H9 (cell line): Measurements from ENCODE around the gene DCLRE1B. TPM values are rescaled to one million over a fixed set of nuclear protein-coding genes. Genes with fewer than 3 reads are reported as not detected.

Experiments used
- DNase-seq: peaks from one replicate; pipeline ENCODE4 v3.0.0-alpha.2; 2017
- H2AFZ ChIP-seq: one replicate; pipeline ENCODE4 v1.6.1; 2013; ENCODE audit warnings: mild to moderate bottlenecking, low read length, control low read depth, moderate library complexity
- H2AK5ac ChIP-seq: 2 replicates; pipeline ENCODE4 v1.6.1; 2013; ENCODE audit warnings: low read length, control low read depth, mixed read lengths; ENCODE audit not compliant: insufficient read length
- H2BK120ac ChIP-seq: one replicate; pipeline ENCODE4 v1.6.1; 2013; ENCODE audit warnings: low read depth, mild to moderate bottlenecking, low read length, control low read depth, inconsistent platforms; ENCODE audit not compliant: poor library complexity, severe bottlenecking
- H2BK12ac ChIP-seq: 2 replicates; pipeline ENCODE4 v1.6.1; 2013; ENCODE audit warnings: low read length, control low read depth, mixed read lengths, low read depth; ENCODE audit not compliant: insufficient read length
- H2BK15ac ChIP-seq: 2 replicates; pipeline ENCODE4 v1.6.1; 2013; ENCODE audit warnings: low read depth, low read length, control low read depth
- H2BK20ac ChIP-seq: one replicate; pipeline ENCODE4 v1.6.1; 2013; ENCODE audit warnings: low read depth, mild to moderate bottlenecking, low read length, control low read depth, inconsistent platforms; ENCODE audit not compliant: poor library complexity, severe bottlenecking
- H2BK5ac ChIP-seq: 2 replicates; pipeline ENCODE4 v1.6.1; 2013; ENCODE audit warnings: low read length, control low read depth, mixed read lengths; ENCODE audit not compliant: insufficient read length
- H3K14ac ChIP-seq: 2 replicates; pipeline ENCODE4 v1.6.1; 2013; ENCODE audit warnings: low read length, control low read depth; ENCODE audit not compliant: insufficient read depth
- H3K18ac ChIP-seq: 2 replicates; pipeline ENCODE4 v1.6.1; 2013; ENCODE audit warnings: low read depth, mild to moderate bottlenecking, mixed read lengths, low read length, control low read depth; ENCODE audit not compliant: insufficient read length
- H3K23ac ChIP-seq: 2 replicates; pipeline ENCODE4 v1.6.1; 2013; ENCODE audit warnings: low read length, control low read depth, mixed read lengths, low read depth; ENCODE audit not compliant: insufficient read length
- H3K23me2 ChIP-seq: 2 replicates; pipeline ENCODE4 v1.6.1; 2013; ENCODE audit warnings: low read depth, mild to moderate bottlenecking, mixed read lengths, low read length, control low read depth; ENCODE audit not compliant: insufficient read length, poor library complexity, severe bottlenecking
- H3K27ac ChIP-seq: 2 replicates; pipeline ENCODE4 v1.5.1; 2013; ENCODE audit warnings: low read length, control low read depth, mixed read lengths, low read depth; ENCODE audit not compliant: insufficient read length
- H3K27me3 ChIP-seq: 2 replicates; pipeline ENCODE4 v1.6.1; 2013; ENCODE audit warnings: low read length, control low read depth, inconsistent platforms; ENCODE audit not compliant: insufficient read depth
- H3K4ac ChIP-seq: 2 replicates; pipeline ENCODE4 v1.6.1; 2013; ENCODE audit warnings: low read depth, mild to moderate bottlenecking, control low read depth, inconsistent platforms, low read length, moderate library complexity
- H3K4me1 ChIP-seq: 2 replicates; pipeline ENCODE4 v1.6.1; 2013; ENCODE audit warnings: low read length, control low read depth, inconsistent platforms; ENCODE audit not compliant: insufficient read depth
- H3K4me2 ChIP-seq: 2 replicates; pipeline ENCODE4 v1.6.1; 2013; ENCODE audit warnings: low read length, control low read depth, mixed read lengths; ENCODE audit not compliant: insufficient read length, insufficient read depth
- H3K56ac ChIP-seq: 2 replicates; pipeline ENCODE4 v1.6.1; 2013; ENCODE audit warnings: low read depth, mild to moderate bottlenecking, mixed read lengths, low read length, control low read depth; ENCODE audit not compliant: insufficient read length
- H3K79me1 ChIP-seq: 2 replicates; pipeline ENCODE4 v1.6.1; 2013; ENCODE audit warnings: low read depth, mild to moderate bottlenecking, moderate library complexity, low read length, control low read depth, inconsistent platforms; ENCODE audit not compliant: insufficient read depth, poor library complexity, severe bottlenecking
- H3K79me2 ChIP-seq: 2 replicates; pipeline ENCODE4 v1.6.1; 2013; ENCODE audit warnings: low read length, control low read depth, inconsistent platforms; ENCODE audit not compliant: insufficient read depth
- H3K9ac ChIP-seq: 2 replicates; pipeline ENCODE4 v1.6.1; 2013; ENCODE audit warnings: low read length, control low read depth, mixed read lengths; ENCODE audit not compliant: insufficient read length; ENCODE audit errors: extremely low read depth
- H3K9me3 ChIP-seq: one replicate; pipeline ENCODE4 v1.6.1; 2013; ENCODE audit warnings: low read depth, low read length, inconsistent platforms; ENCODE audit not compliant: control insufficient read depth
- H3T11ph ChIP-seq: one replicate; pipeline ENCODE4 v1.6.1; 2013; ENCODE audit warnings: mild to moderate bottlenecking, low read length, control low read depth, inconsistent platforms
- H4K20me1 ChIP-seq: one replicate; pipeline ENCODE4 v1.6.1; 2013; ENCODE audit not compliant: control insufficient read depth, insufficient read length, insufficient read depth
- H4K5ac ChIP-seq: 2 replicates; pipeline ENCODE4 v1.6.1; 2013; ENCODE audit warnings: low read depth, mild to moderate bottlenecking, mixed read lengths, low read length, control low read depth; ENCODE audit not compliant: insufficient read length
- H4K8ac ChIP-seq: replicated peaks from 2 replicates; pipeline ENCODE4 v1.6.1; 2013; ENCODE audit warnings: low read length, control low read depth, mixed read lengths, low read depth; ENCODE audit not compliant: insufficient read length
- H4K91ac ChIP-seq: 2 replicates; pipeline ENCODE4 v1.6.1; 2013; ENCODE audit warnings: low read depth, mild to moderate bottlenecking, moderate library complexity, mixed read lengths, low read length, control low read depth; ENCODE audit not compliant: insufficient read length
- H3K27ac Mint-ChIP-seq, 3 experiments: 2 replicates in 2 of 3; 3 replicates in 1 of 3; pipeline ENCODE4 v1.8.0; 2020 to 2021; ENCODE audit warnings: mixed read lengths in 3 of 3, mild to moderate bottlenecking in 1 of 3, moderate library complexity in 1 of 3
- H3K27me3 Mint-ChIP-seq: 2 replicates; pipeline ENCODE4 v1.8.0; 2021; ENCODE audit warnings: low read depth, mild to moderate bottlenecking, moderate library complexity, mixed read lengths
- H3K36me3 Mint-ChIP-seq, 3 experiments: 2 replicates in 2 of 3; 3 replicates in 1 of 3; pipeline ENCODE4 v1.8.0; 2020 to 2021; ENCODE audit warnings: low read depth in 3 of 3, mixed read lengths in 3 of 3; ENCODE audit not compliant: insufficient read depth in 1 of 3
- H3K4me1 Mint-ChIP-seq, 2 experiments: 2 replicates each; pipeline ENCODE4 v1.8.0; 2020; ENCODE audit warnings: mixed read lengths in 2 of 2
- H3K4me3 Mint-ChIP-seq, 2 experiments: 2 replicates in 1 of 2; 3 replicates in 1 of 2; pipeline ENCODE4 v1.8.0; 2020 to 2021; ENCODE audit warnings: mild to moderate bottlenecking in 2 of 2, mixed read lengths in 2 of 2, moderate library complexity in 1 of 2
- H3K9me3 Mint-ChIP-seq, 2 experiments: 2 replicates in 1 of 2; 3 replicates in 1 of 2; pipeline ENCODE4 v1.8.0; 2020; ENCODE audit warnings: mild to moderate bottlenecking in 2 of 2, mixed read lengths in 2 of 2, moderate library complexity in 1 of 2
- CTCF ChIP-seq: fragments of 200-600 bp; sonication (generic); conservative IDR thresholded peaks from 3 replicates; pipeline ENCODE4 v1.8.0; 2021; ENCODE audit warnings: antibody characterized with exemption, mild to moderate bottlenecking
- total RNA-seq: library from RNA; stranded (reverse); gene quantifications from 2 replicates; pipeline ENCODE4 v1.2.1, GENCODE V29; 2021

DCLRE1B gene
- total RNA-seq, 1 experiment from 2014 or later, result 13.4 TPM

- Histone ChIP-seq H2BK5ac (no peak overlapping the region), H2AK5ac (no peak overlapping the region), H3K4me1 (no peaks in the 10 kb centered on the region), H3T11ph (no peak overlapping the region), H3K4ac (no peak overlapping the region), H3K18ac (no peak overlapping the region), H2BK15ac (no peak overlapping the region), H2AFZ (no peak overlapping the region), H3K27me3 (no peaks in the 10 kb centered on the region), H3K9me3 (no peaks in the 10 kb centered on the region), H3K14ac (no peak overlapping the region), H2BK12ac (no peak overlapping the region), H4K8ac (no peak overlapping the region), H4K91ac (no peak overlapping the region), H3K4me2 (no peak overlapping the region), H3K27ac (no peak overlapping the region), H4K5ac (no peak overlapping the region), H3K56ac (no peak overlapping the region), H3K23me2 (no peaks in the 10 kb centered on the region), H4K20me1 (no peaks in the 10 kb centered on the region), H3K23ac (no peak overlapping the region), H3K79me1 (no peaks in the 10 kb centered on the region), H2BK20ac (no peak overlapping the region), H2BK120ac (no peak overlapping the region), H3K9ac (no peak overlapping the region), H3K79me2 (no peaks in the 10 kb centered on the region)
- Mint-ChIP-seq H3K36me3 (no peaks in the 10 kb centered on the region), H3K9me3 (no peaks in the 10 kb centered on the region), H3K4me3 (no peak overlapping the region), H3K4me1 (no peaks in the 10 kb centered on the region), H3K27ac (no peak overlapping the region), H3K27me3 (no peaks in the 10 kb centered on the region)
- no peak for DNase-seq
- no peak for TF ChIP-seq CTCF
Observed at GRCh38 chr1:113872219-113872935, 32.7 kb upstream of the DCLRE1B start.
